Spleen (tissue), 11 donors: ENCODE measurements around the gene VLDLR. TPM values are rescaled to one million over a fixed set of nuclear protein-coding genes. Genes with fewer than 3 reads are reported as not detected.
"Not testable (repeated sequence)": the region's sequence is repeated elsewhere in the genome, so short reads cannot be mapped to it uniquely, and the experiment has no call there.

ENCODE experiments used
- DNase-seq: peaks from one replicate; pipeline ENCODE4 v3.0.0-alpha.2; 2020
- H3K27ac ChIP-seq, 8 donors: fragments of 200-600 bp; sonication (generic) in 7 of 8; 1 replicate in 4 of 8; 2 replicates in 4 of 8; pipeline versions ENCODE4 v1.5.0 to v1.8.0; 2016 to 2021; ENCODE audit warnings: inconsistent platforms in 4 of 8, mild to moderate bottlenecking in 4 of 8, moderate library complexity in 1 of 8
- H3K27me3 ChIP-seq, 7 donors: fragments of 200-600 bp; sonication (generic) in 6 of 7; replicated peaks in 1 of 7; 1 replicate in 4 of 7; 2 replicates in 3 of 7; pipeline versions ENCODE4 v1.5.0 to v1.8.0; 2016 to 2021; ENCODE audit warnings: inconsistent platforms in 3 of 7, mild to moderate bottlenecking in 1 of 7
- H3K36me3 ChIP-seq, 6 donors: fragments of 200-600 bp; sonication (generic) in 5 of 6; 1 replicate in 4 of 6; 2 replicates in 2 of 6; pipeline versions ENCODE4 v1.5.0 to v1.8.0; 2016 to 2021; ENCODE audit warnings: inconsistent platforms in 2 of 6
- H3K4me1 ChIP-seq, 6 donors: fragments of 200-600 bp; sonication (generic) in 5 of 6; 1 replicate in 3 of 6; 2 replicates in 3 of 6; pipeline versions ENCODE4 v1.5.0 to v1.8.0; 2016 to 2021; ENCODE audit warnings: inconsistent platforms in 3 of 6
- H3K4me3 ChIP-seq, 8 donors: fragments of 200-600 bp; sonication (generic) in 7 of 8; 1 replicate in 4 of 8; 2 replicates in 4 of 8; pipeline versions ENCODE4 v1.5.0 to v1.8.0; 2016 to 2021; ENCODE audit warnings: inconsistent platforms in 4 of 8, mild to moderate bottlenecking in 4 of 8, moderate library complexity in 2 of 8
- H3K9me3 ChIP-seq, 8 donors: fragments of 200-600 bp; sonication (generic) in 7 of 8; 1 replicate in 4 of 8; 2 replicates in 4 of 8; pipeline versions ENCODE4 v1.5.0 to v1.8.0; 2016 to 2021; ENCODE audit warnings: inconsistent platforms in 4 of 8
- POLR2A ChIP-seq, 3 donors: fragments of 450-650 bp; IDR thresholded peaks; one replicate each; pipeline ENCODE4 v1.5.1; 2017; ENCODE audit warnings: antibody characterized with exemption in 3 of 3, mild to moderate bottlenecking in 1 of 3
- POLR2AphosphoS5 ChIP-seq, 3 donors: sonication (generic); formaldehyde crosslinking; IDR thresholded peaks; one replicate each; pipeline ENCODE4 v1.5.1; 2017; ENCODE audit warnings: antibody characterized with exemption in 3 of 3
- WGBS, 5 donors: extraction: QIAGEN DNeasy Blood & Tissue Kit in 3 of 5; methylation state at CpG; one replicate each; pipeline versions ENCODE4 v1.1.5 to v1.1.7; 2013 to 2018; 5-methylcytosine and 5-hydroxymethylcytosine counted together
- intact Hi-C: fragments of 100-400 bp; cut with DNase I; formaldehyde crosslinking; loops from one replicate; pipeline ENCODE4 v1.15.0; 2023; ENCODE audit warnings: low total_unique reads
- polyA plus RNA-seq, 3 donors: library from polyadenylated mRNA; stranded (reverse); fragments of 200-250 nt; gene quantifications; one replicate each; pipeline ENCODE4 v1.2.1, GENCODE V29; 2013
- total RNA-seq, 7 donors: library from RNA; depleted of rRNA in 3 of 7; stranded (reverse); fragments of >200 nt in 3 of 7; fragmentation: NEBNext Ultra II Directional in 4 of 7; extraction: Animal tissue kit (Norgen Biotek cat#: 25700) in 4 of 7; gene quantifications; one replicate each; pipeline versions ENCODE4 v1.1.0 to v1.2.1, GENCODE V29; 2016 to 2021
- TF ChIP-seq, protein P1 (sequence below), 11 experiments: fragments of 200-600 bp in 7 of 11; fragments of 450-650 bp in 4 of 11; sonication (generic) in 4 of 11; IDR thresholded peaks in 8 of 11; conservative IDR thresholded peaks in 3 of 11; 1 replicate in 7 of 11; 2 replicates in 4 of 11; pipeline versions ENCODE4 v1.4.0 to v1.8.0; 2016 to 2021; ENCODE audit warnings: antibody characterized with exemption in 11 of 11, inconsistent platforms in 4 of 11, mild to moderate bottlenecking in 1 of 11
- donor health status: healthy with polysubstance abuse.
- donor health status: DM: no; HTN: no; CAD: no; lungs with moderate emphysema.
- donor health status: DM: no; HTN: no; CAD: no.
- donor health status: Bipolar disorder and iron deficiency.
- donor health status: healthy.
- donor health status: DM: no; HTN: no; CAD: no.
- donor health status: DM: yes; HTN: yes; CAD: no.

Gene VLDLR
- total and polyA plus RNA-seq, 10 donors: 1.3 to 32.6 (median 8.7) TPM

DNA sequence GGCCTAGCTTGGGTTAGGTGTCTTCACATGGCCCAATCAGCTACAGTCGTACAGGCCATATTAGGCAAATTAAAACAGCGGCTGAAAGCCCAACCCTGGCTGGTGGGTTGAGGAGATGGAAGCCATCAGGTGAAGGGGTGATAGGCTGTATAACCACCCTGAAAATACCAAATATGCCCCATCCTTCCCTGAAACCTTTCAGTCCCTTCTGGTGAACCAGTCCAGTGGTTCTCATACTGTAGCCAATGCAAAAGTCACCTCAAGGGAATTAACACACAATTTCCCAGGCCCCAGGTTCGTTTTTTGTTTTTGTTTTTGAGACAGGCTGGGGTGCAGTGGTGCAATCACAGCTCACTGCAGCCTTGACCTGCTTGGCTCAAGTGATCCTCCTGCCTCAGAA lies 75.9 kb downstream of the VLDLR start:
- no peaks in the 10 kb centered on the region for H3K4me1 ChIP-seq
- no peaks in the 10 kb centered on the region for H3K36me3 ChIP-seq
- H3K9me3 ChIP-seq: no peaks in the 10 kb centered on the region
- 70 to 85% (median 81%) methylated on average over 3 of the region's 3 CpGs for WGBS, 5 donors
- no peak overlapping the region for H3K27ac ChIP-seq
- TF ChIP-seq, protein P1, sequence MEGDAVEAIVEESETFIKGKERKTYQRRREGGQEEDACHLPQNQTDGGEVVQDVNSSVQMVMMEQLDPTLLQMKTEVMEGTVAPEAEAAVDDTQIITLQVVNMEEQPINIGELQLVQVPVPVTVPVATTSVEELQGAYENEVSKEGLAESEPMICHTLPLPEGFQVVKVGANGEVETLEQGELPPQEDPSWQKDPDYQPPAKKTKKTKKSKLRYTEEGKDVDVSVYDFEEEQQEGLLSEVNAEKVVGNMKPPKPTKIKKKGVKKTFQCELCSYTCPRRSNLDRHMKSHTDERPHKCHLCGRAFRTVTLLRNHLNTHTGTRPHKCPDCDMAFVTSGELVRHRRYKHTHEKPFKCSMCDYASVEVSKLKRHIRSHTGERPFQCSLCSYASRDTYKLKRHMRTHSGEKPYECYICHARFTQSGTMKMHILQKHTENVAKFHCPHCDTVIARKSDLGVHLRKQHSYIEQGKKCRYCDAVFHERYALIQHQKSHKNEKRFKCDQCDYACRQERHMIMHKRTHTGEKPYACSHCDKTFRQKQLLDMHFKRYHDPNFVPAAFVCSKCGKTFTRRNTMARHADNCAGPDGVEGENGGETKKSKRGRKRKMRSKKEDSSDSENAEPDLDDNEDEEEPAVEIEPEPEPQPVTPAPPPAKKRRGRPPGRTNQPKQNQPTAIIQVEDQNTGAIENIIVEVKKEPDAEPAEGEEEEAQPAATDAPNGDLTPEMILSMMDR (IDR thresholded peaks at IDR 0.05 in 8 of 11, conservative IDR thresholded peaks at IDR 0.05 in 3 of 11): no peak
- TF ChIP-seq POLR2A (IDR thresholded peaks at IDR 0.05) (no peak), POLR2AphosphoS5 (IDR thresholded peaks at IDR 0.05) (no peak)
- intact Hi-C loops: no loop called here
- DNase-seq: no peak
- no peaks in the 10 kb centered on the region for H3K27me3 ChIP-seq
- no peak overlapping the region for H3K4me3 ChIP-seq

DNA sequence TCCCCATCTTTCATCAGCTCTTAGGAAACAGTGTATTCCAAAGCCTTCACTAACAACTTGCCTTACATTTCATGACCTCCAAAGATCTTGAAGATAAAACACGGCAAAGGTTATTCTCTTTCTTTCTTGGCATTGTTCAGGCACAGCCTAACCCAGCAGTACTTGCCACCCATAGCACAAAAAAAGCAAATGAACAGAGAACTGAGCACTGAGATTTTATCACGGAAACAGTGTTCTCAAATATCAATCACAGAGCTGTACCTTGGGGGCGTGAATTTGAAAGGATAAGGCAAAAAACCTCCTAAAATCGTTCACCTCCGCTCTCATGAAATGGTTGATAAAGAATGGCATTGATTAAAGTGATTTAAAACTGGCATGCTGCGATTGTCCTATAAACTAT lies 78.8 kb downstream of the VLDLR start:
- H3K27ac ChIP-seq: no peak overlapping the region
- no peaks in the 10 kb centered on the region for H3K27me3 ChIP-seq
- 82 to 89% (median 88%) methylated on average over 6 of the region's 6 CpGs for WGBS, 5 donors
- H3K4me1 ChIP-seq: no peaks in the 10 kb centered on the region
- TF ChIP-seq POLR2AphosphoS5 (IDR thresholded peaks at IDR 0.05) (no peak), POLR2A (IDR thresholded peaks at IDR 0.05) (no peak)
- TF ChIP-seq, protein P1 (IDR thresholded peaks at IDR 0.05 in 8 of 11, conservative IDR thresholded peaks at IDR 0.05 in 3 of 11): no peak
- no peaks in the 10 kb centered on the region for H3K9me3 ChIP-seq
- no peak overlapping the region for H3K4me3 ChIP-seq
- DNase-seq: no peak
- intact Hi-C loops: no loop called here
- H3K36me3 ChIP-seq: no peaks in the 10 kb centered on the region

GRCh38 chr9:2700909-2701550 lies 79.4 kb downstream of the VLDLR start:
- no peaks in the 10 kb centered on the region for H3K36me3 ChIP-seq
- no peak overlapping the region for H3K4me3 ChIP-seq
- intact Hi-C loops: no loop called here
- H3K4me1 ChIP-seq: no peaks in the 10 kb centered on the region
- no peak overlapping the region for H3K27ac ChIP-seq
- WGBS, 5 donors: 79 to 97% (median 90%) methylated on average over 10 of the region's 10 CpGs
- no peak for DNase-seq
- H3K9me3 ChIP-seq: no peaks in the 10 kb centered on the region
- TF ChIP-seq POLR2A (IDR thresholded peaks at IDR 0.05): no peak
- no peak for TF ChIP-seq POLR2AphosphoS5 (IDR thresholded peaks at IDR 0.05)
- TF ChIP-seq, protein P1 (IDR thresholded peaks at IDR 0.05 in 8 of 11, conservative IDR thresholded peaks at IDR 0.05 in 3 of 11): no peak
- H3K27me3 ChIP-seq: no peaks in the 10 kb centered on the region

GRCh38 chr9:2704504-2704903 lies 82.9 kb downstream of the VLDLR start:
- Histone ChIP-seq H3K27me3 (no peaks in the 10 kb centered on the region), H3K9me3 (no peaks in the 10 kb centered on the region), H3K4me3 (no peak overlapping the region), H3K36me3 (no peaks in the 10 kb centered on the region), H3K4me1 (no peaks in the 10 kb centered on the region), H3K27ac (no peak overlapping the region)
- intact Hi-C loops: no loop called here
- TF ChIP-seq, protein P1 (IDR thresholded peaks at IDR 0.05 in 8 of 11, conservative IDR thresholded peaks at IDR 0.05 in 3 of 11): no peak
- TF ChIP-seq POLR2AphosphoS5 (IDR thresholded peaks at IDR 0.05) (no peak), POLR2A (IDR thresholded peaks at IDR 0.05) (no peak)
- DNase-seq: no peak

DNA sequence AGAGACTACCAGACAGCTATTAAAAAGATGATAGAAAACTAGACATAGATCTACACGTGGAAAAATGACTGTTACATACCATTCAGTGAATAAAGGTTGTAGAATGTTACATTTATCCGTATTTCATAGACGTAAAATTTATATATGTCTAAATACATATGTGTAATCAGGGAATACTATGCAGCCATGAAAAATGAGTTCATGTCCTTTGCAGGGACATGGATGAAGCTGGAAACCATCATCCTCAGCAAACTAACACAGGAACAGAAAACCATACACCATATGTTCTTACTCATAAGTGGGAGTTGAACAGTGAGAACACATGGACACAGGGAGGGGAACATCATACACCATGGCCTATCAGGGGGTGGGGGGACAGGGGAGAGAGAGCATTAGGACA lies 85.7 kb downstream of the VLDLR start:
- H3K4me3 ChIP-seq, H3K4me1 ChIP-seq, H3K9me3 ChIP-seq, H3K27me3 ChIP-seq, H3K27ac ChIP-seq, DNase-seq, intact Hi-C loops, H3K36me3 ChIP-seq: not testable (repeated sequence)
- 90 to 97% (median 96%) methylated on average over 3 of the region's 3 CpGs for WGBS, 5 donors
